ENCODE data around the gene CGN.

GRCh38 chr1:151523326-151523725, 12.1 kb downstream of the CGN start:
- TF ChIP-seq, protein P1, sequence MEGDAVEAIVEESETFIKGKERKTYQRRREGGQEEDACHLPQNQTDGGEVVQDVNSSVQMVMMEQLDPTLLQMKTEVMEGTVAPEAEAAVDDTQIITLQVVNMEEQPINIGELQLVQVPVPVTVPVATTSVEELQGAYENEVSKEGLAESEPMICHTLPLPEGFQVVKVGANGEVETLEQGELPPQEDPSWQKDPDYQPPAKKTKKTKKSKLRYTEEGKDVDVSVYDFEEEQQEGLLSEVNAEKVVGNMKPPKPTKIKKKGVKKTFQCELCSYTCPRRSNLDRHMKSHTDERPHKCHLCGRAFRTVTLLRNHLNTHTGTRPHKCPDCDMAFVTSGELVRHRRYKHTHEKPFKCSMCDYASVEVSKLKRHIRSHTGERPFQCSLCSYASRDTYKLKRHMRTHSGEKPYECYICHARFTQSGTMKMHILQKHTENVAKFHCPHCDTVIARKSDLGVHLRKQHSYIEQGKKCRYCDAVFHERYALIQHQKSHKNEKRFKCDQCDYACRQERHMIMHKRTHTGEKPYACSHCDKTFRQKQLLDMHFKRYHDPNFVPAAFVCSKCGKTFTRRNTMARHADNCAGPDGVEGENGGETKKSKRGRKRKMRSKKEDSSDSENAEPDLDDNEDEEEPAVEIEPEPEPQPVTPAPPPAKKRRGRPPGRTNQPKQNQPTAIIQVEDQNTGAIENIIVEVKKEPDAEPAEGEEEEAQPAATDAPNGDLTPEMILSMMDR (conservative IDR thresholded peaks at IDR 0.05; ENCODE audit: low read depth in 2 of 2): no peak
- TF ChIP-seq EZH2 (IDR thresholded peaks at IDR 0.05; ENCODE audit: low read depth, unreplicated experiment) (no peak), EZH2phosphoT487 (IDR thresholded peaks at IDR 0.05; ENCODE audit: unreplicated experiment) (no peak), CREB1 (CRISPR knock-in tag; IDR thresholded peaks at IDR 0.05; ENCODE audit: low read depth) (no peak), POLR2AphosphoS5 (IDR thresholded peaks at IDR 0.05; ENCODE audit: low read depth) (no peak), JUNB (IDR thresholded peaks at IDR 0.05; ENCODE audit: unreplicated experiment) (no peak), STAT1 (IDR thresholded peaks at IDR 0.05; ENCODE audit: unreplicated experiment) (no peak), ZNF331 (CRISPR knock-in tag; IDR thresholded peaks at IDR 0.05; ENCODE audit: low read depth) (no peak), ZNF462 (CRISPR knock-in tag; IDR thresholded peaks at IDR 0.05) (no peak), ZNF114 (CRISPR knock-in tag; IDR thresholded peaks at IDR 0.05) (no peak)
- TF ChIP-seq, protein P2, sequence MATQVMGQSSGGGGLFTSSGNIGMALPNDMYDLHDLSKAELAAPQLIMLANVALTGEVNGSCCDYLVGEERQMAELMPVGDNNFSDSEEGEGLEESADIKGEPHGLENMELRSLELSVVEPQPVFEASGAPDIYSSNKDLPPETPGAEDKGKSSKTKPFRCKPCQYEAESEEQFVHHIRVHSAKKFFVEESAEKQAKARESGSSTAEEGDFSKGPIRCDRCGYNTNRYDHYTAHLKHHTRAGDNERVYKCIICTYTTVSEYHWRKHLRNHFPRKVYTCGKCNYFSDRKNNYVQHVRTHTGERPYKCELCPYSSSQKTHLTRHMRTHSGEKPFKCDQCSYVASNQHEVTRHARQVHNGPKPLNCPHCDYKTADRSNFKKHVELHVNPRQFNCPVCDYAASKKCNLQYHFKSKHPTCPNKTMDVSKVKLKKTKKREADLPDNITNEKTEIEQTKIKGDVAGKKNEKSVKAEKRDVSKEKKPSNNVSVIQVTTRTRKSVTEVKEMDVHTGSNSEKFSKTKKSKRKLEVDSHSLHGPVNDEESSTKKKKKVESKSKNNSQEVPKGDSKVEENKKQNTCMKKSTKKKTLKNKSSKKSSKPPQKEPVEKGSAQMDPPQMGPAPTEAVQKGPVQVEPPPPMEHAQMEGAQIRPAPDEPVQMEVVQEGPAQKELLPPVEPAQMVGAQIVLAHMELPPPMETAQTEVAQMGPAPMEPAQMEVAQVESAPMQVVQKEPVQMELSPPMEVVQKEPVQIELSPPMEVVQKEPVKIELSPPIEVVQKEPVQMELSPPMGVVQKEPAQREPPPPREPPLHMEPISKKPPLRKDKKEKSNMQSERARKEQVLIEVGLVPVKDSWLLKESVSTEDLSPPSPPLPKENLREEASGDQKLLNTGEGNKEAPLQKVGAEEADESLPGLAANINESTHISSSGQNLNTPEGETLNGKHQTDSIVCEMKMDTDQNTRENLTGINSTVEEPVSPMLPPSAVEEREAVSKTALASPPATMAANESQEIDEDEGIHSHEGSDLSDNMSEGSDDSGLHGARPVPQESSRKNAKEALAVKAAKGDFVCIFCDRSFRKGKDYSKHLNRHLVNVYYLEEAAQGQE (IDR thresholded peaks at IDR 0.05; ENCODE audit: unreplicated experiment): no peak
- TF ChIP-seq, protein P3, sequence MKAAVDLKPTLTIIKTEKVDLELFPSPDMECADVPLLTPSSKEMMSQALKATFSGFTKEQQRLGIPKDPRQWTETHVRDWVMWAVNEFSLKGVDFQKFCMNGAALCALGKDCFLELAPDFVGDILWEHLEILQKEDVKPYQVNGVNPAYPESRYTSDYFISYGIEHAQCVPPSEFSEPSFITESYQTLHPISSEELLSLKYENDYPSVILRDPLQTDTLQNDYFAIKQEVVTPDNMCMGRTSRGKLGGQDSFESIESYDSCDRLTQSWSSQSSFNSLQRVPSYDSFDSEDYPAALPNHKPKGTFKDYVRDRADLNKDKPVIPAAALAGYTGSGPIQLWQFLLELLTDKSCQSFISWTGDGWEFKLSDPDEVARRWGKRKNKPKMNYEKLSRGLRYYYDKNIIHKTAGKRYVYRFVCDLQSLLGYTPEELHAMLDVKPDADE (IDR thresholded peaks at IDR 0.05): no peak

All from GM23338 (cell line).